HCT116 (cell line): ENCODE measurements around the gene RANBP17.

ENCODE experiments used
- CTCF ChIP-seq, 3 experiments: fragments of 200-600 bp in 1 of 3; sonication (generic) in 1 of 3; IDR thresholded peaks in 2 of 3; conservative IDR thresholded peaks in 1 of 3; 2 replicates each; pipeline ENCODE4 v1.5.1; 2012 to 2017; ENCODE audit warnings: low read depth in 2 of 3, low read length in 2 of 3, antibody characterized with exemption in 1 of 3, borderline replicate concordance in 1 of 3, control low read depth in 1 of 3, mild to moderate bottlenecking in 1 of 3, mixed read lengths in 1 of 3, mixed run types in 1 of 3, moderate library complexity in 1 of 3; ENCODE audit not compliant: insufficient read depth in 1 of 3
- EZH2 ChIP-seq: fragments of 200-600 bp; sonication (generic); IDR thresholded peaks from 2 replicates; pipeline ENCODE4 v1.6.1; 2017; ENCODE audit warnings: antibody characterized with exemption, mixed run types
- EZH2phosphoT487 ChIP-seq: fragments of 200-600 bp; IDR thresholded peaks from 2 replicates; pipeline ENCODE4 v1.6.1; 2018; ENCODE audit warnings: antibody characterized with exemption, borderline replicate concordance
- FOSL1 ChIP-seq: IDR thresholded peaks from 2 replicates; pipeline ENCODE4 v1.6.1; 2012; ENCODE audit warnings: low read depth
- JUND ChIP-seq: IDR thresholded peaks from 2 replicates; pipeline ENCODE4 v1.6.1; 2012
- POLR2A ChIP-seq: IDR thresholded peaks from 2 replicates; pipeline ENCODE4 v1.7.0; 2011; ENCODE audit warnings: borderline replicate concordance; ENCODE audit not compliant: insufficient read depth, insufficient read length; ENCODE audit errors: extremely low read depth
- POLR2AphosphoS5 ChIP-seq: IDR thresholded peaks from 2 replicates; pipeline ENCODE4 v1.6.1; 2011; ENCODE audit warnings: mild to moderate bottlenecking, low read depth, low read length, moderate library complexity
- REST ChIP-seq: IDR thresholded peaks from 2 replicates; pipeline ENCODE4 v1.6.1; 2012; ENCODE audit warnings: low read depth
- SP1 ChIP-seq: IDR thresholded peaks from 2 replicates; pipeline ENCODE4 v1.6.1; 2012; ENCODE audit warnings: low read depth
- YY1 ChIP-seq: IDR thresholded peaks from 2 replicates; pipeline ENCODE4 v1.6.1; 2011; ENCODE audit warnings: low read length, low read depth, moderate library complexity, mild to moderate bottlenecking; ENCODE audit not compliant: insufficient replicate concordance; ENCODE audit errors: extremely low read depth
- ZNF274 ChIP-seq: fragments of 200-500 bp; sonication (Bioruptor generic); IDR thresholded peaks from 2 replicates; pipeline ENCODE4 v1.6.1; 2014; ENCODE audit warnings: mild to moderate bottlenecking, low read depth, low read length, inconsistent platforms

- TF ChIP-seq CTCF (IDR thresholded peaks at IDR 0.05 in 2 of 3, conservative IDR thresholded peaks at IDR 0.05 in 1 of 3; ENCODE audit: borderline replicate concordance in 1 of 3, insufficient read depth in 1 of 3, low read depth in 2 of 3, low read length in 2 of 3) (no peak), JUND (no peak), EZH2 (no peak), SP1 (no peak), POLR2A (no peak), REST (no peak), POLR2AphosphoS5 (no peak), EZH2phosphoT487 (no peak), ZNF274 (no peak), YY1 (no peak), FOSL1 (no peak)
Measured at GRCh38 chr5:171242521-171242920, 380.7 kb downstream of the RANBP17 start.
